GM12878 (cell line): ENCODE data around the gene EMSY. TPM values are rescaled to one million over a fixed set of nuclear protein-coding genes. Genes with fewer than 3 reads are reported as not detected.

Experiments
- ATAC-seq: fragments of 200-7000 bp; cut with Tn5 transposase; 3 replicates; pipeline ENCODE4 v1.9.1; 2020; ENCODE audit warnings: mild to moderate bottlenecking, moderate library complexity
- BruUV-seq: library from RNA; stranded (reverse); fragments of 400-500 nt; replicated peaks from 2 replicates; lab custom pipeline; 2021; lab: Mats Ljungman, UMichigan
- CTCF ChIA-PET: fragments of 300-600 bp; sonication (Branson Sonifier 250); formaldehyde crosslinking; extraction: SDS; loops from one replicate; lab custom pipeline; 2021; ENCODE audit warnings: inconsistent platforms; lab: Yijun Ruan, JAX
- POLR2A ChIA-PET: fragments of 350-600 bp; formaldehyde crosslinking; extraction: SDS; loops from one replicate; lab custom pipeline; 2021; ENCODE audit warnings: inconsistent platforms; lab: Charles Lee
- RAD21 ChIA-PET: fragments of 300-600 bp; sonication (Branson Sonifier 250); formaldehyde crosslinking; loops from one replicate; lab custom pipeline; 2023; ENCODE audit warnings: antibody characterized with exemption; ENCODE audit not compliant: unreplicated experiment; lab: Charles Lee
- SMC1A ChIA-PET: fragments of 300-600 bp; sonication (Branson Sonifier 250); formaldehyde crosslinking; loops from one replicate; lab custom pipeline; 2023; ENCODE audit not compliant: unreplicated experiment, uncharacterized antibody; lab: Charles Lee
- DNase-seq: peaks from one replicate; pipeline ENCODE4 v3.0.0-alpha.2; 2011; ENCODE audit warnings: low read depth, low spot score
- FAIRE-seq: peaks from 3 replicates; lab custom pipeline; 2011; peaks lifted over from hg19 to GRCh38; lab: Jason Lieb, UNC
- H2AFZ ChIP-seq: 2 replicates; pipeline ENCODE4 v1.6.0; 2011; ENCODE audit warnings: low read depth, low read length, control low read depth; ENCODE audit not compliant: control insufficient read depth
- H3K27ac ChIP-seq: 2 replicates; pipeline ENCODE4 v1.5.1; 2011; ENCODE audit warnings: control low read depth; ENCODE audit not compliant: control insufficient read depth, insufficient read depth
- H3K27me3 ChIP-seq, 2 experiments: replicated peaks in 1 of 2; 2 replicates each; pipeline versions ENCODE4 v1.6.0 to v1.6.1; 2011; ENCODE audit warnings: low read length in 1 of 2; ENCODE audit not compliant: control insufficient read depth in 2 of 2, insufficient read depth in 2 of 2
- H3K36me3 ChIP-seq, 2 experiments: 2 replicates each; pipeline ENCODE4 v1.5.1; 2011; ENCODE audit warnings: low read length in 1 of 2; ENCODE audit not compliant: control insufficient read depth in 2 of 2, insufficient read depth in 2 of 2
- H3K4me1 ChIP-seq: 2 replicates; pipeline ENCODE4 v1.6.1; 2011; ENCODE audit warnings: mild to moderate bottlenecking, low read length, moderate library complexity, mixed read lengths; ENCODE audit not compliant: control insufficient read depth, insufficient read depth
- H3K4me2 ChIP-seq: 2 replicates; pipeline ENCODE4 v1.6.0; 2011; ENCODE audit warnings: control low read depth; ENCODE audit not compliant: control insufficient read depth, insufficient read depth
- H3K4me3 ChIP-seq: fragments of 200-600 bp; sonication (generic); 2 replicates; pipeline ENCODE4 v1.5.1; 2016
- H3K79me2 ChIP-seq: 2 replicates; pipeline ENCODE4 v1.6.0; 2011; ENCODE audit warnings: low read length; ENCODE audit not compliant: control insufficient read depth, insufficient read depth
- H3K9ac ChIP-seq: 2 replicates; pipeline ENCODE4 v1.8.0; 2011; ENCODE audit warnings: low read length, control low read depth, mixed read lengths; ENCODE audit not compliant: control insufficient read depth, insufficient read depth
- H3K9me3 ChIP-seq: replicated peaks from 3 replicates; pipeline ENCODE4 v1.5.1; 2011; ENCODE audit warnings: mild to moderate bottlenecking, low read length; ENCODE audit not compliant: control insufficient read depth, insufficient read depth
- H4K20me1 ChIP-seq: 2 replicates; pipeline ENCODE4 v1.6.0; 2011; ENCODE audit not compliant: control insufficient read depth, insufficient read depth
- CBX3 ChIP-seq: fragments of 200-600 bp; sonication (generic); IDR thresholded peaks from 2 replicates; pipeline ENCODE4 v1.6.1; 2016; ENCODE audit warnings: low read depth, borderline replicate concordance
- CHD2 ChIP-seq: IDR thresholded peaks from 2 replicates; pipeline ENCODE4 v1.6.1; 2011; ENCODE audit warnings: low read depth, low read length, improper control_type of control experiment, borderline replicate concordance
- POLR2AphosphoS2 ChIP-seq: IDR thresholded peaks from 2 replicates; pipeline ENCODE4 v1.6.1; 2011; ENCODE audit warnings: low read depth, mild to moderate bottlenecking, low read length, improper control_type of control experiment, moderate library complexity
- RBBP5 ChIP-seq: fragments of 200-600 bp; sonication (generic); conservative IDR thresholded peaks from 2 replicates; pipeline ENCODE4 v1.6.1; 2016
- SIX5 ChIP-seq: IDR thresholded peaks from 2 replicates; pipeline ENCODE4 v1.6.1; 2011; ENCODE audit warnings: mild to moderate bottlenecking, low read depth, low read length, moderate library complexity; ENCODE audit not compliant: severe bottlenecking
- YY1 ChIP-seq: IDR thresholded peaks from 2 replicates; pipeline ENCODE4 v1.6.1; 2011; ENCODE audit warnings: low read depth, mild to moderate bottlenecking, low read length
- WGBS: methylation state at CpG from one replicate; pipeline ENCODE4 v1.1.6; 2016; ENCODE audit warnings: low lambda C conversion rate; ENCODE audit not compliant: insufficient replicate concordance, insufficient coverage; ENCODE audit errors: missing lambda C conversion rate; 5-methylcytosine and 5-hydroxymethylcytosine counted together
- in situ Hi-C: fragments of 300-500 bp; cut with MboI; formaldehyde crosslinking; loops from 9 replicates; pipeline ENCODE4 v1.14.3; 2018; ENCODE audit warnings: mixed read lengths
- intact Hi-C: fragments of 100-400 bp; cut with micrococcal nuclease; formaldehyde crosslinking; loops from one replicate; pipeline ENCODE4 v1.14.2; 2022; ENCODE audit not compliant: unreplicated experiment
- polyA plus RNA-seq, 11 experiments: library from polyadenylated mRNA; depleted of rRNA in 4 of 11; unstranded in 6 of 11; stranded (reverse) in 5 of 11; fragments of >200 nt; fragmentation: Nextera tagmentation in 4 of 11; fragmentation: Illumina TruSeq in 1 of 11; extraction: Ambion mirVana in 4 of 11; extraction: Trizol in 1 of 11; gene quantifications; 1 replicate in 1 of 11; 2 replicates in 10 of 11; pipeline versions ENCODE4 v1.2.1 to v1.2.3, GENCODE V29; 2011 to 2016; ENCODE audit warnings: inconsistent platforms in 2 of 11, missing spikeins in 2 of 11, low read depth in 1 of 11
- total RNA-seq, 4 experiments: library from RNA; depleted of rRNA in 3 of 4; stranded (reverse); fragments of >200 nt in 3 of 4; fragmentation: Illumina TruSeq in 1 of 4; extraction: Trizol in 1 of 4; gene quantifications; 2 replicates each; pipeline versions ENCODE4 v1.2.1 to v1.2.3, GENCODE V29; 2013 to 2021
- TF ChIP-seq, protein P1 (sequence below): fragments of 150-350 bp; IDR thresholded peaks from 2 replicates; pipeline ENCODE4 v1.6.1; 2016; ENCODE audit warnings: low read depth, low read length
- TF ChIP-seq, protein P2 (sequence below): fragments of 450-650 bp; IDR thresholded peaks from 2 replicates; pipeline ENCODE4 v1.6.1; 2017; ENCODE audit warnings: mild to moderate bottlenecking, low read depth, inconsistent platforms; ENCODE audit not compliant: poor library complexity, severe bottlenecking

EMSY gene
- total and polyA plus RNA-seq, 10 of the 15 experiments (the other 5 are each of a cell fraction or from before 2014, with no cell fraction given) = 9.3 to 26.9 (median 13.0) TPM

DNA sequence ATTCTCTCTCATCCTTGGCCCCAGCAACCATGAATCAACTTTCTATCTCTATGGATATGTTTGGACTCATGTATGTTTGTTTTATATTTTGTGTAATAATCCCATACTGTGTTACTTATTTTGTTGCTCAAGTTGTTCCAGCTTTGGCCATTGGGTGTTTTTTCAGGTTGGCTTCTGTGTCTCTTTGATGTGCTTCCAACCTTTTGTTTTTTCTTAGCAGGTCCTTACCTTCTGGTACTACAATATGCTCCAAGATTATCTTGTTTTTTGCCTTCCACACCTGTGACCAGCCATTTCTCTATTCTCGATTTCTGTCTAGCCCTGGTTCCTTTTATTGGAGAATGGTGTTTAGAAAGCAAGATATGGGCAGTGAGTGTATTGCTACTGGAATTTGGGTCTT is 49.5 kb upstream of the EMSY start (continued):
- TF ChIP-seq, protein P1, sequence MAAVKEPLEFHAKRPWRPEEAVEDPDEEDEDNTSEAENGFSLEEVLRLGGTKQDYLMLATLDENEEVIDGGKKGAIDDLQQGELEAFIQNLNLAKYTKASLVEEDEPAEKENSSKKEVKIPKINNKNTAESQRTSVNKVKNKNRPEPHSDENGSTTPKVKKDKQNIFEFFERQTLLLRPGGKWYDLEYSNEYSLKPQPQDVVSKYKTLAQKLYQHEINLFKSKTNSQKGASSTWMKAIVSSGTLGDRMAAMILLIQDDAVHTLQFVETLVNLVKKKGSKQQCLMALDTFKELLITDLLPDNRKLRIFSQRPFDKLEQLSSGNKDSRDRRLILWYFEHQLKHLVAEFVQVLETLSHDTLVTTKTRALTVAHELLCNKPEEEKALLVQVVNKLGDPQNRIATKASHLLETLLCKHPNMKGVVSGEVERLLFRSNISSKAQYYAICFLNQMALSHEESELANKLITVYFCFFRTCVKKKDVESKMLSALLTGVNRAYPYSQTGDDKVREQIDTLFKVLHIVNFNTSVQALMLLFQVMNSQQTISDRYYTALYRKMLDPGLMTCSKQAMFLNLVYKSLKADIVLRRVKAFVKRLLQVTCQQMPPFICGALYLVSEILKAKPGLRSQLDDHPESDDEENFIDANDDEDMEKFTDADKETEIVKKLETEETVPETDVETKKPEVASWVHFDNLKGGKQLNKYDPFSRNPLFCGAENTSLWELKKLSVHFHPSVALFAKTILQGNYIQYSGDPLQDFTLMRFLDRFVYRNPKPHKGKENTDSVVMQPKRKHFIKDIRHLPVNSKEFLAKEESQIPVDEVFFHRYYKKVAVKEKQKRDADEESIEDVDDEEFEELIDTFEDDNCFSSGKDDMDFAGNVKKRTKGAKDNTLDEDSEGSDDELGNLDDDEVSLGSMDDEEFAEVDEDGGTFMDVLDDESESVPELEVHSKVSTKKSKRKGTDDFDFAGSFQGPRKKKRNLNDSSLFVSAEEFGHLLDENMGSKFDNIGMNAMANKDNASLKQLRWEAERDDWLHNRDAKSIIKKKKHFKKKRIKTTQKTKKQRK = no peak
- no peak for TF ChIP-seq CBX3
- TF ChIP-seq CHD2 = no peak
- no peak for TF ChIP-seq POLR2AphosphoS2

DNA sequence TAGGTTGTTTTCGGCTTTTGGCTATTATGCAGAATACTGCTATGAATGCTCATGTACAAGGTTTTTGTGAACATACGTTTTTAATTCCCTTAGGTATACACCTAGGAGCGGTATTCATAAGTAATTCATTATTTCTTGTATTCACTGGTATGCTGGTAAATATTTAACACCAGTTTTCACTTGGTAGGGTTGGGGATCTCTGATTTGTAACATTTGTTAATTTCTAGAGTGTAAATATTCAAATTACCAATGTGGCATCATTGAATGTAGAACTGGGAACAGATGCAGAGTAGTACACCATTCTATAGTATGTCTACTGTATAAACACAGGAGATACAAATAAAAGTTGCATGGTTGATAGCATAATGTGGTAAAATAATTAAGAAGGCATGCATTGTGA is 47.4 kb upstream of the EMSY start:
- intact Hi-C loops = no loop called here
- POLR2A ChIA-PET = no interaction called here
- Histone ChIP-seq H3K4me1 (no peaks in the 10 kb centered on the region), H3K9me3 (no peaks in the 10 kb centered on the region), H3K9ac (no peak overlapping the region), H3K27me3 (no peaks in the 10 kb centered on the region), H3K79me2 (no peaks in the 10 kb centered on the region), H3K4me3 (no peak overlapping the region), H4K20me1 (no peaks in the 10 kb centered on the region), H3K27ac (no peak overlapping the region), H3K36me3 (no peaks in the 10 kb centered on the region), H3K4me2 (no peak overlapping the region), H2AFZ (no peak overlapping the region)
- no peak for FAIRE-seq
- 19% methylated on average over 3 of the region's 3 CpGs for WGBS
- SMC1A ChIA-PET = no interaction called here
- CTCF ChIA-PET = no interaction called here
- no peak for DNase-seq
- RAD21 ChIA-PET = no interaction called here
- in situ Hi-C loops = no loop called here
- ATAC-seq = peak; percentile 44; the same call in 2 of the 3 replicates
- BruUV-seq = no TSS peak
- TF ChIP-seq RBBP5 = no peak
- TF ChIP-seq, protein P2, sequence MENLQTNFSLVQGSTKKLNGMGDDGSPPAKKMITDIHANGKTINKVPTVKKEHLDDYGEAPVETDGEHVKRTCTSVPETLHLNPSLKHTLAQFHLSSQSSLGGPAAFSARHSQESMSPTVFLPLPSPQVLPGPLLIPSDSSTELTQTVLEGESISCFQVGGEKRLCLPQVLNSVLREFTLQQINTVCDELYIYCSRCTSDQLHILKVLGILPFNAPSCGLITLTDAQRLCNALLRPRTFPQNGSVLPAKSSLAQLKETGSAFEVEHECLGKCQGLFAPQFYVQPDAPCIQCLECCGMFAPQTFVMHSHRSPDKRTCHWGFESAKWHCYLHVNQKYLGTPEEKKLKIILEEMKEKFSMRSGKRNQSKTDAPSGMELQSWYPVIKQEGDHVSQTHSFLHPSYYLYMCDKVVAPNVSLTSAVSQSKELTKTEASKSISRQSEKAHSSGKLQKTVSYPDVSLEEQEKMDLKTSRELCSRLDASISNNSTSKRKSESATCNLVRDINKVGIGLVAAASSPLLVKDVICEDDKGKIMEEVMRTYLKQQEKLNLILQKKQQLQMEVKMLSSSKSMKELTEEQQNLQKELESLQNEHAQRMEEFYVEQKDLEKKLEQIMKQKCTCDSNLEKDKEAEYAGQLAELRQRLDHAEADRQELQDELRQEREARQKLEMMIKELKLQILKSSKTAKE = no peak
- TF ChIP-seq YY1 = no peak
- no peak for TF ChIP-seq SIX5
- TF ChIP-seq, all 136 proteins: peak for 0
